ENCODE results near the gene DDX10.
"Not testable (repeated sequence)": the region's sequence is repeated elsewhere in the genome, so short reads cannot be mapped to it uniquely, and the experiment has no call there.

Gene DDX10

GRCh38 chr11:108647387-108647700 lies 17.5 kb upstream of the DDX10 start:
- H3K4me2 ChIP-seq (ENCODE audit: low read length), result no peak overlapping the region
- no peak for TF ChIP-seq EZH2phosphoT487 (IDR thresholded peaks at IDR 0.05; ENCODE audit: borderline replicate concordance, low read length)
- TF ChIP-seq, protein P1, sequence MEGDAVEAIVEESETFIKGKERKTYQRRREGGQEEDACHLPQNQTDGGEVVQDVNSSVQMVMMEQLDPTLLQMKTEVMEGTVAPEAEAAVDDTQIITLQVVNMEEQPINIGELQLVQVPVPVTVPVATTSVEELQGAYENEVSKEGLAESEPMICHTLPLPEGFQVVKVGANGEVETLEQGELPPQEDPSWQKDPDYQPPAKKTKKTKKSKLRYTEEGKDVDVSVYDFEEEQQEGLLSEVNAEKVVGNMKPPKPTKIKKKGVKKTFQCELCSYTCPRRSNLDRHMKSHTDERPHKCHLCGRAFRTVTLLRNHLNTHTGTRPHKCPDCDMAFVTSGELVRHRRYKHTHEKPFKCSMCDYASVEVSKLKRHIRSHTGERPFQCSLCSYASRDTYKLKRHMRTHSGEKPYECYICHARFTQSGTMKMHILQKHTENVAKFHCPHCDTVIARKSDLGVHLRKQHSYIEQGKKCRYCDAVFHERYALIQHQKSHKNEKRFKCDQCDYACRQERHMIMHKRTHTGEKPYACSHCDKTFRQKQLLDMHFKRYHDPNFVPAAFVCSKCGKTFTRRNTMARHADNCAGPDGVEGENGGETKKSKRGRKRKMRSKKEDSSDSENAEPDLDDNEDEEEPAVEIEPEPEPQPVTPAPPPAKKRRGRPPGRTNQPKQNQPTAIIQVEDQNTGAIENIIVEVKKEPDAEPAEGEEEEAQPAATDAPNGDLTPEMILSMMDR (IDR thresholded peaks at IDR 0.05; ENCODE audit: low read depth, low read length, poor library complexity, severe bottlenecking), result no peak
- no peaks in the 10 kb centered on the region for H4K20me1 ChIP-seq (ENCODE audit: control insufficient read depth, insufficient read depth, low read depth, low read length)
- H3F3A ChIP-seq (ENCODE audit: control insufficient read depth, insufficient read depth), result no peaks in the 10 kb centered on the region
- H3K36me3 ChIP-seq (ENCODE audit: control insufficient read depth, low read length), result no peaks in the 10 kb centered on the region
- peaks cover 6% of the 10 kb centered on the region; the same call in 1 of the 2 replicates for H3K27me3 ChIP-seq (ENCODE audit: control insufficient read depth, low read length)
- no peak overlapping the region for H3K27ac ChIP-seq (ENCODE audit: low read depth, low read length)
- H3K9me2 ChIP-seq (replicated peaks; ENCODE audit: control insufficient read depth, low read length), result no peaks in the 10 kb centered on the region
- no peaks in the 10 kb centered on the region for H3K79me2 ChIP-seq (ENCODE audit: control insufficient read depth, low read length)
- no peaks in the 10 kb centered on the region for H3K9me3 ChIP-seq (ENCODE audit: control insufficient read depth, insufficient read depth, low read length)
- no peak overlapping the region for H3K4me3 ChIP-seq (ENCODE audit: low read length)
- no peaks in the 10 kb centered on the region for H3K4me1 ChIP-seq (ENCODE audit: control insufficient read depth, low read length)

GRCh38 chr11:108647701-108648527 lies 17.0 kb upstream of the DDX10 start:
- Histone ChIP-seq H3F3A (ENCODE audit: control insufficient read depth, insufficient read depth) (no peaks in the 10 kb centered on the region), H3K4me2 (ENCODE audit: low read length) (no peak overlapping the region), H3K36me3 (ENCODE audit: control insufficient read depth, low read length) (no peaks in the 10 kb centered on the region), H3K4me1 (ENCODE audit: control insufficient read depth, low read length) (no peaks in the 10 kb centered on the region), H3K27ac (ENCODE audit: low read depth, low read length) (no peak overlapping the region), H3K27me3 (ENCODE audit: control insufficient read depth, low read length) (peaks cover 6% of the 10 kb centered on the region; the same call in 1 of the 2 replicates), H4K20me1 (ENCODE audit: control insufficient read depth, insufficient read depth, low read depth, low read length) (no peaks in the 10 kb centered on the region), H3K9me2 (replicated peaks; ENCODE audit: control insufficient read depth, low read length) (no peaks in the 10 kb centered on the region), H3K79me2 (ENCODE audit: control insufficient read depth, low read length) (no peaks in the 10 kb centered on the region), H3K9me3 (ENCODE audit: control insufficient read depth, insufficient read depth, low read length) (peaks cover 2% of the 10 kb centered on the region; the same call in 1 of the 2 replicates), H3K4me3 (ENCODE audit: low read length) (no peak overlapping the region)
- TF ChIP-seq, protein P1 (IDR thresholded peaks at IDR 0.05; ENCODE audit: low read depth, low read length, poor library complexity, severe bottlenecking), result peak; percentile 82
- TF ChIP-seq EZH2phosphoT487 (IDR thresholded peaks at IDR 0.05; ENCODE audit: borderline replicate concordance, low read length), result no peak

DNA sequence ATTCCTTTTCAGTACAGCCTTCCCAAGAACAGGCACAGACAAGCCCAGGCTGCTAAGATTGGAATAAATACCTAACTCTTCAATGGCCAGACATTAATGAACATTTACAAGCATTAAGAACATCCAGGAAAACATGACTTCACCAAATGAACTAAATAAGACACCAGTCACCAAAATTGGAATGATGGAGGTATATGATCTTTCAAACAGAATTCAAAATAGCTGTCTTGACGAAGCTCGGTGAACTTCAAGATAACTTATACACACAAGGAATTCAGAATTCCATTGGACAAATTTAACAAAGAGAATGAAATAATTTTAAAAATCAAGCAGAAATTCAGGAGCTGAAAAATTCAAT lies 16.4 kb upstream of the DDX10 start:
- H3K79me2 ChIP-seq (ENCODE audit: control insufficient read depth, low read length), result no peaks in the 10 kb centered on the region
- H3K9me3 ChIP-seq (ENCODE audit: control insufficient read depth, insufficient read depth, low read length), result peaks cover 8% of the 10 kb centered on the region; the same call in 1 of the 2 replicates
- no peaks in the 10 kb centered on the region for H3F3A ChIP-seq (ENCODE audit: control insufficient read depth, insufficient read depth)
- no peaks in the 10 kb centered on the region for H3K9me2 ChIP-seq (replicated peaks; ENCODE audit: control insufficient read depth, low read length)
- H4K20me1 ChIP-seq (ENCODE audit: control insufficient read depth, insufficient read depth, low read depth, low read length), result no peaks in the 10 kb centered on the region
- no peak overlapping the region for H3K4me2 ChIP-seq (ENCODE audit: low read length)
- peaks cover 6% of the 10 kb centered on the region; the same call in 1 of the 2 replicates for H3K27me3 ChIP-seq (ENCODE audit: control insufficient read depth, low read length)
- H3K4me3 ChIP-seq (ENCODE audit: low read length), result no peak overlapping the region
- TF ChIP-seq, protein P1 (IDR thresholded peaks at IDR 0.05; ENCODE audit: low read depth, low read length, poor library complexity, severe bottlenecking), result no peak
- no peak for TF ChIP-seq EZH2phosphoT487 (IDR thresholded peaks at IDR 0.05; ENCODE audit: borderline replicate concordance, low read length)
- peaks cover under 1% of the 10 kb centered on the region; the same call in 1 of the 2 replicates for H3K4me1 ChIP-seq (ENCODE audit: control insufficient read depth, low read length)
- H3K36me3 ChIP-seq (ENCODE audit: control insufficient read depth, low read length), result no peaks in the 10 kb centered on the region
- H3K27ac ChIP-seq (ENCODE audit: low read depth, low read length), result no peak overlapping the region

- H3K9me2 ChIP-seq (replicated peaks; ENCODE audit: control insufficient read depth, low read length); H4K20me1 ChIP-seq (ENCODE audit: control insufficient read depth, insufficient read depth, low read depth, low read length); H3K79me2 ChIP-seq (ENCODE audit: control insufficient read depth, low read length); H3F3A ChIP-seq (ENCODE audit: control insufficient read depth, insufficient read depth); H3K36me3 ChIP-seq (ENCODE audit: control insufficient read depth, low read length); H3K9me3 ChIP-seq (ENCODE audit: control insufficient read depth, insufficient read depth, low read length); H3K27me3 ChIP-seq (ENCODE audit: control insufficient read depth, low read length); H3K27ac ChIP-seq (ENCODE audit: low read depth, low read length): not testable (repeated sequence)
- 0 out of 2 replicates have a peak overlapping the region, but pooled peaks have one; percentile 4 for H3K4me2 ChIP-seq (ENCODE audit: low read length)
- 0 out of 2 replicates have a peak overlapping the region, but pooled peaks have one; percentile 5 for H3K4me3 ChIP-seq (ENCODE audit: low read length)
- peaks cover 22% of the 10 kb centered on the region for H3K4me1 ChIP-seq (ENCODE audit: control insufficient read depth, low read length)
Observed at GRCh38 chr11:108654100-108654499, 10.8 kb upstream of the DDX10 start.

Measured in DOHH2 (cell line).